SJCRH30 (cell line): Measurements from ENCODE around the gene IL15RA. TPM values are rescaled to one million over a fixed set of nuclear protein-coding genes. Genes with fewer than 3 reads are reported as not detected.

Experiments used
- DNase-seq, 2 experiments: peaks; one replicate each; pipeline ENCODE4 v3.0.0-alpha.2; 2015 to 2020
- H3K27ac ChIP-seq: fragments of 250-450 bp; sonication (Bioruptor Pico); 2 replicates; pipeline ENCODE4 v1.5.1; 2020; ENCODE audit warnings: mild to moderate bottlenecking, moderate library complexity
- H3K27me3 ChIP-seq: fragments of 250-450 bp; sonication (Bioruptor Pico); 2 replicates; pipeline ENCODE4 v1.5.1; 2020; ENCODE audit warnings: mild to moderate bottlenecking, moderate library complexity
- H3K36me3 ChIP-seq: fragments of 250-450 bp; sonication (Bioruptor Pico); 2 replicates; pipeline ENCODE4 v1.5.1; 2020; ENCODE audit warnings: mild to moderate bottlenecking, moderate library complexity
- H3K4me1 ChIP-seq: fragments of 250-450 bp; sonication (Bioruptor Pico); 2 replicates; pipeline ENCODE4 v1.5.1; 2020; ENCODE audit warnings: mild to moderate bottlenecking, moderate library complexity
- H3K4me3 ChIP-seq: fragments of 250-450 bp; sonication (Bioruptor Pico); 2 replicates; pipeline ENCODE4 v1.5.1; 2020; ENCODE audit warnings: mild to moderate bottlenecking, moderate library complexity
- H3K9me3 ChIP-seq: fragments of 250-450 bp; sonication (Bioruptor Pico); replicated peaks from 2 replicates; pipeline ENCODE4 v1.5.1; 2020; ENCODE audit warnings: mild to moderate bottlenecking, moderate library complexity
- total RNA-seq: library from RNA; depleted of rRNA; stranded (reverse); fragments of >200 nt; shearing (Covaris generic); gene quantifications from 2 replicates; pipeline ENCODE4 v1.2.3, GENCODE V29; 2014

IL15RA gene
- total RNA-seq, 1 experiment from 2014 or later: not detected

GRCh38 chr10:5942474-5942873 lies 34.9 kb downstream of the IL15RA start:
- no peak for DNase-seq
- no peak overlapping the region for H3K4me3 ChIP-seq
- no peaks in the 10 kb centered on the region for H3K36me3 ChIP-seq
- H3K27ac ChIP-seq: no peak overlapping the region
- H3K9me3 ChIP-seq: no peaks in the 10 kb centered on the region
- H3K4me1 ChIP-seq: peaks cover 6% of the 10 kb centered on the region; the same call in 1 of the 2 replicates
- no peaks in the 10 kb centered on the region for H3K27me3 ChIP-seq

GRCh38 chr10:5942001-5942400 lies 35.3 kb downstream of the IL15RA start:
- Histone ChIP-seq H3K27ac (no peak overlapping the region), H3K9me3 (no peaks in the 10 kb centered on the region), H3K4me1 (peaks cover 6% of the 10 kb centered on the region; the same call in 1 of the 2 replicates), H3K27me3 (no peaks in the 10 kb centered on the region), H3K36me3 (no peaks in the 10 kb centered on the region), H3K4me3 (no peak overlapping the region)
- no peak for DNase-seq

- no peak overlapping the region for H3K27ac ChIP-seq
- no peak for DNase-seq
- H3K4me3 ChIP-seq: no peak overlapping the region
- H3K27me3 ChIP-seq: no peaks in the 10 kb centered on the region
- H3K9me3 ChIP-seq: no peaks in the 10 kb centered on the region
- H3K36me3 ChIP-seq: no peaks in the 10 kb centered on the region
- H3K4me1 ChIP-seq: peaks cover 6% of the 10 kb centered on the region; the same call in 1 of the 2 replicates
Measured at GRCh38 chr10:5941579-5941978, 35.8 kb downstream of the IL15RA start.

- H3K36me3 ChIP-seq: no peaks in the 10 kb centered on the region
- H3K27ac ChIP-seq: no peak overlapping the region
- peaks cover 6% of the 10 kb centered on the region; the same call in 1 of the 2 replicates for H3K4me1 ChIP-seq
- H3K27me3 ChIP-seq: no peaks in the 10 kb centered on the region
- H3K4me3 ChIP-seq: no peak overlapping the region
- H3K9me3 ChIP-seq: no peaks in the 10 kb centered on the region
- DNase-seq: no peak
Measured at GRCh38 chr10:5940807-5941218, 36.5 kb downstream of the IL15RA start.

- H3K27ac ChIP-seq: no peak overlapping the region
- H3K36me3 ChIP-seq: peaks cover 4% of the 10 kb centered on the region; the same call in 1 of the 2 replicates
- H3K4me1 ChIP-seq: no peaks in the 10 kb centered on the region
- DNase-seq: no peak
- H3K4me3 ChIP-seq: no peak overlapping the region
- H3K9me3 ChIP-seq: no peaks in the 10 kb centered on the region
- H3K27me3 ChIP-seq: no peaks in the 10 kb centered on the region
Measured at GRCh38 chr10:5938291-5938690, 39.1 kb downstream of the IL15RA start.

GRCh38 chr10:5937016-5937415 lies 40.3 kb downstream of the IL15RA start:
- Histone ChIP-seq H3K4me1 (no peaks in the 10 kb centered on the region), H3K36me3 (peaks cover 4% of the 10 kb centered on the region; the same call in 1 of the 2 replicates), H3K27me3 (no peaks in the 10 kb centered on the region), H3K4me3 (no peak overlapping the region), H3K9me3 (no peaks in the 10 kb centered on the region), H3K27ac (no peak overlapping the region)
- DNase-seq: no peak

GRCh38 chr10:5935628-5936027 lies 41.7 kb downstream of the IL15RA start:
- Histone ChIP-seq H3K27me3 (no peaks in the 10 kb centered on the region), H3K9me3 (no peaks in the 10 kb centered on the region), H3K4me3 (no peak overlapping the region), H3K4me1 (no peaks in the 10 kb centered on the region), H3K36me3 (peaks cover 4% of the 10 kb centered on the region; the same call in 1 of the 2 replicates), H3K27ac (no peak overlapping the region)
- no peak for DNase-seq

- Histone ChIP-seq H3K9me3 (no peaks in the 10 kb centered on the region), H3K36me3 (peaks cover 4% of the 10 kb centered on the region; the same call in 1 of the 2 replicates), H3K4me1 (no peaks in the 10 kb centered on the region), H3K27ac (no peak overlapping the region), H3K27me3 (no peaks in the 10 kb centered on the region), H3K4me3 (no peak overlapping the region)
- DNase-seq: no peak
Measured at GRCh38 chr10:5933909-5934546, 43.3 kb downstream of the IL15RA start.

GRCh38 chr10:5932345-5932744 lies 45.0 kb downstream of the IL15RA start:
- Histone ChIP-seq H3K4me1 (no peaks in the 10 kb centered on the region), H3K9me3 (no peaks in the 10 kb centered on the region), H3K4me3 (no peak overlapping the region), H3K27ac (no peak overlapping the region), H3K27me3 (no peaks in the 10 kb centered on the region), H3K36me3 (peaks cover 4% of the 10 kb centered on the region)
- DNase-seq: no peak

- no peaks in the 10 kb centered on the region for H3K4me1 ChIP-seq
- DNase-seq: no peak
- no peak overlapping the region for H3K27ac ChIP-seq
- no peaks in the 10 kb centered on the region for H3K27me3 ChIP-seq
- no peak overlapping the region for H3K4me3 ChIP-seq
- H3K36me3 ChIP-seq: peaks cover 4% of the 10 kb centered on the region
- no peaks in the 10 kb centered on the region for H3K9me3 ChIP-seq
Measured at GRCh38 chr10:5930272-5930671, 47.1 kb downstream of the IL15RA start.

GRCh38 chr10:5929442-5929841 lies 47.9 kb downstream of the IL15RA start:
- no peak overlapping the region for H3K27ac ChIP-seq
- H3K27me3 ChIP-seq: no peaks in the 10 kb centered on the region
- no peak for DNase-seq
- H3K36me3 ChIP-seq: no peaks in the 10 kb centered on the region; the same call in none of the 2 replicates
- H3K9me3 ChIP-seq: no peaks in the 10 kb centered on the region
- H3K4me3 ChIP-seq: no peak overlapping the region
- H3K4me1 ChIP-seq: no peaks in the 10 kb centered on the region

GRCh38 chr10:5927306-5927705 lies 50.0 kb downstream of the IL15RA start:
- Histone ChIP-seq H3K4me1 (no peaks in the 10 kb centered on the region), H3K27me3 (no peaks in the 10 kb centered on the region), H3K4me3 (no peak overlapping the region), H3K36me3 (peaks cover 5% of the 10 kb centered on the region), H3K27ac (no peak overlapping the region), H3K9me3 (no peaks in the 10 kb centered on the region)
- DNase-seq: no peak

GRCh38 chr10:5924889-5925288 lies 52.5 kb downstream of the IL15RA start:
- no peaks in the 10 kb centered on the region for H3K9me3 ChIP-seq
- DNase-seq: no peak
- no peak overlapping the region for H3K4me3 ChIP-seq
- no peak overlapping the region for H3K27ac ChIP-seq
- peaks cover 14% of the 10 kb centered on the region for H3K36me3 ChIP-seq
- no peaks in the 10 kb centered on the region for H3K27me3 ChIP-seq
- no peaks in the 10 kb centered on the region for H3K4me1 ChIP-seq

GRCh38 chr10:5921746-5922145 lies 55.6 kb downstream of the IL15RA start:
- H3K9me3 ChIP-seq: no peaks in the 10 kb centered on the region
- no peaks in the 10 kb centered on the region for H3K4me1 ChIP-seq
- H3K36me3 ChIP-seq: peaks cover 14% of the 10 kb centered on the region
- H3K27ac ChIP-seq: no peak overlapping the region
- H3K4me3 ChIP-seq: no peak overlapping the region
- no peak for DNase-seq
- H3K27me3 ChIP-seq: no peaks in the 10 kb centered on the region

- H3K27ac ChIP-seq: no peak overlapping the region
- DNase-seq: no peak
- H3K4me1 ChIP-seq: no peaks in the 10 kb centered on the region
- no peak overlapping the region for H3K4me3 ChIP-seq
- no peaks in the 10 kb centered on the region for H3K27me3 ChIP-seq
- H3K36me3 ChIP-seq: peaks cover 15% of the 10 kb centered on the region
- no peaks in the 10 kb centered on the region for H3K9me3 ChIP-seq
Measured at GRCh38 chr10:5919568-5919967, 57.8 kb downstream of the IL15RA start.

GRCh38 chr10:5918763-5919162 lies 58.6 kb downstream of the IL15RA start:
- H3K27ac ChIP-seq: no peak overlapping the region
- no peaks in the 10 kb centered on the region for H3K4me1 ChIP-seq
- H3K9me3 ChIP-seq: no peaks in the 10 kb centered on the region
- no peak for DNase-seq
- H3K4me3 ChIP-seq: no peak overlapping the region
- no peaks in the 10 kb centered on the region for H3K27me3 ChIP-seq
- H3K36me3 ChIP-seq: peaks cover 22% of the 10 kb centered on the region
